Breast epithelium (tissue), 4 donors: ENCODE data around the gene FNBP1. TPM values are rescaled to one million over a fixed set of nuclear protein-coding genes. Genes with fewer than 3 reads are reported as not detected.
A peak's percentile ranks its signal among the peaks of the same experiment; 100 is the strongest.
"Not testable (repeated sequence)": the region's sequence is repeated elsewhere in the genome, so short reads cannot be mapped to it uniquely, and the experiment has no call there.

Experiments used
- DNase-seq, 2 donors: peaks; one replicate each; pipeline ENCODE4 v3.0.0-alpha.2; 2019; ENCODE audit warnings: low spot score in 2 of 2
- H3K27ac ChIP-seq, 2 donors: fragments of 200-600 bp; sonication (generic) in 1 of 2; one replicate each; pipeline ENCODE4 v1.5.1; 2016 to 2019; ENCODE audit warnings: mild to moderate bottlenecking in 1 of 2
- H3K27me3 ChIP-seq, 2 donors: fragments of 200-600 bp; sonication (generic) in 1 of 2; one replicate each; pipeline versions ENCODE4 v1.5.1 to v1.6.0; 2017 to 2019; ENCODE audit warnings: control low read depth in 1 of 2, mild to moderate bottlenecking in 1 of 2
- H3K36me3 ChIP-seq: fragments of 200-600 bp; one replicate; pipeline ENCODE4 v1.5.1; 2019
- H3K4me1 ChIP-seq, 2 donors: fragments of 200-600 bp; sonication (generic); one replicate each; pipeline ENCODE4 v1.5.1; 2016 to 2019; ENCODE audit warnings: control low read depth in 1 of 2
- H3K4me3 ChIP-seq, 3 donors: fragments of 200-600 bp; sonication (generic); 1 replicate in 2 of 3; 2 replicates in 1 of 3; pipeline ENCODE4 v1.5.1; 2016 to 2019; ENCODE audit warnings: mild to moderate bottlenecking in 3 of 3, moderate library complexity in 2 of 3
- H3K9me3 ChIP-seq, 2 donors: fragments of 200-600 bp; sonication (generic) in 1 of 2; one replicate each; pipeline ENCODE4 v1.5.1; 2016 to 2019; ENCODE audit warnings: control low read depth in 1 of 2
- CTCF ChIP-seq, 3 donors: fragments of 450-650 bp; IDR thresholded peaks; one replicate each; pipeline ENCODE4 v1.5.1; 2016 to 2017; ENCODE audit warnings: antibody characterized with exemption in 3 of 3, mild to moderate bottlenecking in 3 of 3, moderate library complexity in 3 of 3
- POLR2A ChIP-seq: fragments of 450-650 bp; IDR thresholded peaks from one replicate; pipeline ENCODE4 v1.6.1; 2016; ENCODE audit warnings: antibody characterized with exemption, mild to moderate bottlenecking, moderate library complexity
- POLR2AphosphoS5 ChIP-seq, 3 donors: sonication (generic); formaldehyde crosslinking; IDR thresholded peaks; one replicate each; pipeline ENCODE4 v1.6.1; 2017; ENCODE audit warnings: antibody characterized with exemption in 3 of 3
- intact Hi-C: fragments of 100-400 bp; cut with DNase I; formaldehyde crosslinking; loops from one replicate; pipeline ENCODE4 v1.15.1; 2023; ENCODE audit warnings: low total_unique reads
- total RNA-seq, 3 donors: library from RNA; depleted of rRNA; stranded (reverse); fragments of >200 nt; gene quantifications; one replicate each; pipeline ENCODE4 v1.1.0, GENCODE V29; 2016

FNBP1 gene
- total RNA-seq, 3 donors from 2014 or later, result 31.3 to 49.8 (median 41.9) TPM

GRCh38 chr9:129995409-129996160 lies 47.4 kb downstream of the FNBP1 start:
- intact Hi-C loops, result no loop called here
- Histone ChIP-seq H3K9me3 (no peaks in the 10 kb centered on the region), H3K4me1 (no peaks in the 10 kb centered on the region), H3K4me3 (no peak overlapping the region), H3K27me3 (no peaks in the 10 kb centered on the region), H3K27ac (peak overlapping the region; percentile 11 to 87), H3K36me3 (no peaks in the 10 kb centered on the region)
- no peak for TF ChIP-seq CTCF (IDR thresholded peaks at IDR 0.05)
- no peak for TF ChIP-seq POLR2A
- TF ChIP-seq POLR2AphosphoS5 (IDR thresholded peaks at IDR 0.05), result no peak
- no peak for DNase-seq

GRCh38 chr9:129994882-129995281 lies 48.1 kb downstream of the FNBP1 start:
- no peaks in the 10 kb centered on the region for H3K27me3 ChIP-seq
- H3K9me3 ChIP-seq, result no peaks in the 10 kb centered on the region
- no peak for DNase-seq
- H3K27ac ChIP-seq, result peak overlapping the region in 1 of 2 donors; percentile 87
- H3K36me3 ChIP-seq, result no peaks in the 10 kb centered on the region
- no peak for TF ChIP-seq CTCF (IDR thresholded peaks at IDR 0.05)
- no peak for TF ChIP-seq POLR2AphosphoS5 (IDR thresholded peaks at IDR 0.05)
- TF ChIP-seq POLR2A, result no peak
- intact Hi-C loops, result no loop called here
- no peak overlapping the region for H3K4me3 ChIP-seq
- peaks cover 0 to 4% of the 10 kb centered on the region in 2 donors for H3K4me1 ChIP-seq

GRCh38 chr9:129991139-129991538 lies 51.9 kb downstream of the FNBP1 start:
- H3K4me3 ChIP-seq, H3K27me3 ChIP-seq, H3K36me3 ChIP-seq, DNase-seq, H3K9me3 ChIP-seq, H3K4me1 ChIP-seq, intact Hi-C loops, H3K27ac ChIP-seq: not testable (repeated sequence)

GRCh38 chr9:129990269-129991010 lies 52.5 kb downstream of the FNBP1 start:
- no peak for TF ChIP-seq POLR2AphosphoS5 (IDR thresholded peaks at IDR 0.05)
- no peak for TF ChIP-seq POLR2A
- no peak for TF ChIP-seq CTCF (IDR thresholded peaks at IDR 0.05)
- H3K4me3 ChIP-seq, result no peak overlapping the region
- DNase-seq, result no peak
- H3K27me3 ChIP-seq, result no peaks in the 10 kb centered on the region
- intact Hi-C loops, result no loop called here
- no peaks in the 10 kb centered on the region for H3K9me3 ChIP-seq
- H3K27ac ChIP-seq, result no peak overlapping the region
- no peaks in the 10 kb centered on the region for H3K36me3 ChIP-seq
- peaks cover 0 to 7% of the 10 kb centered on the region in 2 donors for H3K4me1 ChIP-seq

GRCh38 chr9:129989740-129990139 lies 53.2 kb downstream of the FNBP1 start:
- Histone ChIP-seq H3K27me3 (no peaks in the 10 kb centered on the region), H3K4me1 (peaks cover 0 to 7% of the 10 kb centered on the region in 2 donors), H3K4me3 (no peak overlapping the region), H3K36me3 (no peaks in the 10 kb centered on the region), H3K9me3 (no peaks in the 10 kb centered on the region), H3K27ac (peak overlapping the region; percentile 21 to 39)
- intact Hi-C loops, result no loop called here
- DNase-seq, result no peak
- no peak for TF ChIP-seq POLR2A
- TF ChIP-seq CTCF (IDR thresholded peaks at IDR 0.05), result no peak
- TF ChIP-seq POLR2AphosphoS5 (IDR thresholded peaks at IDR 0.05), result no peak
